NCI-H2196 treated with DMSO at 0.1 percent for 48 hours (cell line): ENCODE results near the gene STAT6.

ENCODE experiments used
- DNase-seq: peaks from one replicate; lab custom pipeline; 2025; ENCODE audit not compliant: unreplicated experiment; lab: John Stamatoyannopoulos, UW

Gene STAT6

GRCh38 chr12:57103856-57104255 is 7.3 kb downstream of the STAT6 start:
- DNase-seq: no peak

- no peak for DNase-seq
Measured at GRCh38 chr12:57101892-57102695, 9.1 kb downstream of the STAT6 start.

- no peak for DNase-seq
Measured at GRCh38 chr12:57099766-57100165, 11.4 kb downstream of the STAT6 start.

- DNase-seq: no peak
Measured at GRCh38 chr12:57099047-57099714, 12.0 kb downstream of the STAT6 start.

GRCh38 chr12:57098546-57098945 is 12.6 kb downstream of the STAT6 start:
- no peak for DNase-seq

GRCh38 chr12:57097554-57097835 is 13.7 kb downstream of the STAT6 start:
- no peak for DNase-seq

GRCh38 chr12:57096748-57097553 is 14.2 kb downstream of the STAT6 start:
- no peak for DNase-seq

- no peak for DNase-seq
Measured at GRCh38 chr12:57096099-57096572, 15.0 kb downstream of the STAT6 start.

- no peak for DNase-seq
Measured at GRCh38 chr12:57095440-57095839, 15.7 kb downstream of the STAT6 start.

- no peak for DNase-seq
Measured at GRCh38 chr12:57094208-57095160, 16.7 kb downstream of the STAT6 start.

GRCh38 chr12:57093415-57094207 is 17.6 kb downstream of the STAT6 start:
- DNase-seq: no peak

- DNase-seq: no peak
Measured at GRCh38 chr12:57092876-57093414, 18.2 kb downstream of the STAT6 start.

GRCh38 chr12:57092529-57092862 is 18.7 kb downstream of the STAT6 start:
- DNase-seq: no peak

- DNase-seq: no peak
Measured at GRCh38 chr12:57091638-57092528, 19.3 kb downstream of the STAT6 start.

GRCh38 chr12:57090924-57091637 is 20.1 kb downstream of the STAT6 start:
- DNase-seq: no peak

GRCh38 chr12:57090490-57090889 is 20.7 kb downstream of the STAT6 start:
- no peak for DNase-seq

GRCh38 chr12:57089271-57090245 is 21.6 kb downstream of the STAT6 start:
- no peak for DNase-seq
